Stimulated activated CD8-positive, alpha-beta memory T cell treated with anti-CD3 and anti-CD28 coated beads, Interleukin-15, amount 100 ng/mL, for 48 hours (primary cell): ENCODE measurements around the gene SLC2A9.
"Not testable (repeated sequence)": the region's sequence is repeated elsewhere in the genome, so short reads cannot be mapped to it uniquely, and the experiment has no call there.

Experiments
- DNase-seq, 2 donors: peaks; one replicate each; pipeline ENCODE4 v3.0.0-alpha.2; 2020; ENCODE audit warnings: low read depth in 2 of 2

The SLC2A9 gene

GRCh38 chr4:9997886-9998285 is 23.4 kb downstream of the SLC2A9 start:
- DNase-seq = no peak

GRCh38 chr4:9996319-9997110 is 24.8 kb downstream of the SLC2A9 start:
- DNase-seq = no peak

GRCh38 chr4:9994246-9994847 is 26.9 kb downstream of the SLC2A9 start:
- DNase-seq = no peak

- DNase-seq = no peak
Observed at GRCh38 chr4:9989918-9990635, 31.2 kb downstream of the SLC2A9 start.

GRCh38 chr4:9988933-9989332 is 32.4 kb downstream of the SLC2A9 start:
- DNase-seq = no peak

- DNase-seq = no peak
Observed at GRCh38 chr4:9988363-9988749, 32.9 kb downstream of the SLC2A9 start.

GRCh38 chr4:9987749-9988362 is 33.4 kb downstream of the SLC2A9 start:
- DNase-seq = no peak

GRCh38 chr4:9984621-9985020 is 36.7 kb downstream of the SLC2A9 start:
- DNase-seq = no peak

GRCh38 chr4:9983211-9983610 is 38.1 kb downstream of the SLC2A9 start:
- no peak for DNase-seq

- DNase-seq = not testable (repeated sequence)
Observed at GRCh38 chr4:9981899-9982298, 39.4 kb downstream of the SLC2A9 start.

GRCh38 chr4:9980898-9981297 is 40.4 kb downstream of the SLC2A9 start:
- no peak for DNase-seq

GRCh38 chr4:9979101-9979701 is 42.1 kb downstream of the SLC2A9 start:
- no peak for DNase-seq

- no peak for DNase-seq
Observed at GRCh38 chr4:9977518-9978031, 43.7 kb downstream of the SLC2A9 start.

- no peak for DNase-seq
Observed at GRCh38 chr4:9976781-9977180, 44.5 kb downstream of the SLC2A9 start.

GRCh38 chr4:9976293-9976692 is 45.0 kb downstream of the SLC2A9 start:
- no peak for DNase-seq

- DNase-seq = no peak
Observed at GRCh38 chr4:9971711-9972110, 49.6 kb downstream of the SLC2A9 start.

GRCh38 chr4:9970399-9971011 is 50.8 kb downstream of the SLC2A9 start:
- DNase-seq = no peak

GRCh38 chr4:9969526-9970398 is 51.5 kb downstream of the SLC2A9 start:
- DNase-seq = no peak

GRCh38 chr4:9968472-9968871 is 52.8 kb downstream of the SLC2A9 start:
- no peak for DNase-seq

- DNase-seq = no peak
Observed at GRCh38 chr4:9964879-9965278, 56.4 kb downstream of the SLC2A9 start.
